Measurements from ENCODE around the gene EXOC3L2. TPM values are rescaled to one million over a fixed set of nuclear protein-coding genes. Genes with fewer than 3 reads are reported as not detected.

The EXOC3L2 gene
- total and polyA plus RNA-seq, 4 donors, result 0.50 to 13.9 (median 5.7) TPM

DNA sequence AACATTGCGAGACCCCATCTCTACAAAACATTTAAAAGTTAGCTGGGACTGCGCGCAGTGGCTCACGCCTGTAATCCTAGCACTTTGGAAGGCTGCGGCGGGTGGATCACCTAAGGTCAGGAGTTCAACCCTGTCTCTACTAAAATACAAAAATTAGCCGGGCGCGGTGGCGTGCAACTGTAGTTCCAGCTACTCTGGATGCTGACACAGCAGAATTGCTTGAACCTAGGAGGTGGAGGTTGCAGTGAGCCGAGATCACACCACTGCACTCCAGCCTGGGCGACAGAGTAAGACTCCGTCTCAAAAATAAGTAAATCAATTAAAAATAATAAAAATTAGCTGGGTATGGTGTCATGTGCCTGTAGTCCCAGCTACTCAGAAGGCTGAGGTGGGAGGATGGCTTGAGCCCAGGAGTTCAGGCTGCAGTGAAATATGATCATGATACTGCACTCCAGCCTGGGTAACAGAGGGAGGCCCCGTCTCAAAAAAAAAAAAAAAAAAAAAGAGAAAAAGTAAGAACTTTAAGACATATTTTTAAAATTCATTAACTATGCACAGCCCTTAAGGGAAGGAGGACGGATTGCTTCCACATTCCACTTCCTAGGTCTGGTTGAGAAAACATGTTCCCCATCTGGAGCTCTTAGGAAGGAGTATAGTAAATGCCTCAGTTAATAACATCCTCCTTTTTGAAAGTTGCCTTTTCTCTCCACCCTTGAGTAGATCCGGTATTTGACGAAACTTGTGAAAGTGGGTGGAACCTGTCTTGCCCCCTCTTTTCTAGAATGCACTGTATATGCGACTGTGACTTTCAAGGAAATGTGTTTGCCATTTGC lies 26.1 kb downstream of the EXOC3L2 start:
- no peaks in the 10 kb centered on the region for H3K27me3 ChIP-seq (ENCODE audit: control insufficient read depth in 1 of 2, insufficient read depth in 2 of 2, low read length in 1 of 2)
- DNase-seq, result no peak
- intact Hi-C loops (cut with DNase I), result no loop called here
- no peaks in the 10 kb centered on the region for H3K9me3 ChIP-seq (ENCODE audit: control insufficient read depth, low read length)
- H3K4me3 ChIP-seq (ENCODE audit: low read length in 2 of 2), result no peak overlapping the region
- no peak overlapping the region for H3K27ac ChIP-seq (ENCODE audit: low read depth in 1 of 2, low read length in 2 of 2)
- no peak for ATAC-seq (ENCODE audit: low FRiP score)
- no peaks in the 10 kb centered on the region for H3K4me1 ChIP-seq (ENCODE audit: control insufficient read depth in 1 of 2, insufficient read depth in 2 of 2, low read length in 2 of 2)
- H3K36me3 ChIP-seq (ENCODE audit: control insufficient read depth in 1 of 2, insufficient read depth in 2 of 2, low read length in 1 of 2), result no peaks in the 10 kb centered on the region
- 59% methylated on average over 18 of the region's 18 CpGs for WGBS, 2 donors

DNA sequence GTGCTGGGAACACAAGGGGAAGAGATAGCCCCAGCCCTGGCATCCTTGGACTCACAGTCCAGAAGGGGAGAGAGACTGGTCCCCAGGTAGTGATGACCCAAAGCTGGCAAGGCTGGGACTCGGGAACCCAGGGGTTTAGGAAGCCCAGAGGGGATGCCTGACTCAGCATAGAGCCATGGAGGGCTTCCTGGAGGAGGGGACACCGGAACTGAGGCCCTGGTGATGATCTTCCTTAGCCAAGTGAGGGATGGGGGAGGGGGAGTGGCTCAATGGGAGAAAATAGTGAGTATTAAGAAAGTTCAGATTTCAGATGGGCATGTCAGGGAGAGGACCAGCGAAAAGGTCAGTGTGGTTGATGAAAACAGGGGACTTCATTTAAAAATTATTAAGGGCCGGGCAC lies 26.8 kb downstream of the EXOC3L2 start:
- intact Hi-C loops (cut with DNase I), result no loop called here
- ATAC-seq (ENCODE audit: low FRiP score) (no peak), DNase-seq (no peak)
- 53 to 64% methylated on average over 4 of the region's 4 CpGs for WGBS, 2 donors
- Histone ChIP-seq H3K27me3 (ENCODE audit: control insufficient read depth in 1 of 2, insufficient read depth in 2 of 2, low read length in 1 of 2) (no peaks in the 10 kb centered on the region), H3K36me3 (ENCODE audit: control insufficient read depth in 1 of 2, insufficient read depth in 2 of 2, low read length in 1 of 2) (no peaks in the 10 kb centered on the region), H3K27ac (ENCODE audit: low read depth in 1 of 2, low read length in 2 of 2) (no peak overlapping the region), H3K4me3 (ENCODE audit: low read length in 2 of 2) (no peak overlapping the region), H3K4me1 (ENCODE audit: control insufficient read depth in 1 of 2, insufficient read depth in 2 of 2, low read length in 2 of 2) (no peaks in the 10 kb centered on the region), H3K9me3 (ENCODE audit: control insufficient read depth, low read length) (no peaks in the 10 kb centered on the region)

- ATAC-seq (ENCODE audit: low FRiP score), result no peak
These were observed 27.3 kb downstream of the EXOC3L2 start for GRCh38 chr19:45217957-45218334.

DNA sequence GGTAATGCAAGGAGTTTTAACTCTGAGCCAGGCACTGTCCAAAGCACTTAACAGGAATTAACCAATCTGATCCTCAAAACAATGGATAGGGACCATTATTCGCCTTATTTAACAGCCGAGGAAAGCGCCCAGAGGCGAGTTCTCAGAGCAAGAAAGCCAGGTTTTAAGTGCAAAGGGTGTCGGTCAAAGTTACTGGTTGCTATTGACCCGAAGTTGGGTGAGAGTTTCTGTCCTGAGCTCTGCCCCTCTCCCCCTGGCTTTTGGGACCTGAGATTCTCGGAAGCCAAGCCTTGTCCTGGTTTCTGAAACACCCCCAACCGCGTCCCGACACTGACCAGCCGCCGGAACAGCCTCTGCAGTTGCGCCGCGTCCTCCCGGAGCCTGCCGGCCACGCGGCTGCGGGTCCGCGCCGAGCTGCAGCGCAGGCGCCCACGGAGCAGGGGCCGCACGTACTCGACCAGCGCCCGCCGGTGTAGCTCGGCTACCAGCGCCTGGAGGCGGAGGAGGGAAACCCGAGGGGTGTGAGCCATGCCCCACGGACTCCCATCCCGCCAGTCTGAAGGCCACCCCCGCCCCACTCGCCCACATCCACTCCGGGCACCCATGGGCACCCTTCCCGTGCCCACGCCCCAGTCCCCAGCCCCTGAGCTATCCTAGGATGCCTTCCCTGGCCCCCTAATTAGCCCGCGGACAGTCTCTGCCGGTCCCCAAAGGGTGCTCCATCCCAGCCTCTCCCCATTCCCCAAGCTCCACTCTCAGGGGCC lies 27.8 kb downstream of the EXOC3L2 start:
- H3K27ac ChIP-seq (ENCODE audit: low read depth in 1 of 2, low read length in 2 of 2), result no peak overlapping the region
- no peaks in the 10 kb centered on the region for H3K36me3 ChIP-seq (ENCODE audit: control insufficient read depth in 1 of 2, insufficient read depth in 2 of 2, low read length in 1 of 2)
- no peaks in the 10 kb centered on the region for H3K4me1 ChIP-seq (ENCODE audit: control insufficient read depth in 1 of 2, insufficient read depth in 2 of 2, low read length in 2 of 2)
- H3K4me3 ChIP-seq (ENCODE audit: low read length in 2 of 2), result no peak overlapping the region
- DNase-seq (peak in 1 of 2 donors; percentile 76), ATAC-seq (ENCODE audit: low FRiP score) (no peak)
- no peaks in the 10 kb centered on the region for H3K27me3 ChIP-seq (ENCODE audit: control insufficient read depth in 1 of 2, insufficient read depth in 2 of 2, low read length in 1 of 2)
- intact Hi-C loops (cut with DNase I), result no loop called here
- WGBS, 2 donors, result 7% methylated on average over 42 to 46 of the region's 46 CpGs
- no peaks in the 10 kb centered on the region for H3K9me3 ChIP-seq (ENCODE audit: control insufficient read depth, low read length)

More at GRCh38 chr19:45217957-45218334, 27.3 kb downstream of the EXOC3L2 start:
- intact Hi-C loops (cut with DNase I), result no loop called here
- 26 to 31% methylated on average over 14 of the region's 14 CpGs for WGBS, 2 donors
- H3K36me3 ChIP-seq (ENCODE audit: control insufficient read depth in 1 of 2, insufficient read depth in 2 of 2, low read length in 1 of 2), result no peaks in the 10 kb centered on the region
- H3K27me3 ChIP-seq (ENCODE audit: control insufficient read depth in 1 of 2, insufficient read depth in 2 of 2, low read length in 1 of 2), result no peaks in the 10 kb centered on the region
- H3K9me3 ChIP-seq (ENCODE audit: control insufficient read depth, low read length), result no peaks in the 10 kb centered on the region
- no peaks in the 10 kb centered on the region for H3K4me1 ChIP-seq (ENCODE audit: control insufficient read depth in 1 of 2, insufficient read depth in 2 of 2, low read length in 2 of 2)
- DNase-seq, result no peak
- no peak overlapping the region for H3K4me3 ChIP-seq (ENCODE audit: low read length in 2 of 2)
- no peak overlapping the region for H3K27ac ChIP-seq (ENCODE audit: low read depth in 1 of 2, low read length in 2 of 2)

DNA sequence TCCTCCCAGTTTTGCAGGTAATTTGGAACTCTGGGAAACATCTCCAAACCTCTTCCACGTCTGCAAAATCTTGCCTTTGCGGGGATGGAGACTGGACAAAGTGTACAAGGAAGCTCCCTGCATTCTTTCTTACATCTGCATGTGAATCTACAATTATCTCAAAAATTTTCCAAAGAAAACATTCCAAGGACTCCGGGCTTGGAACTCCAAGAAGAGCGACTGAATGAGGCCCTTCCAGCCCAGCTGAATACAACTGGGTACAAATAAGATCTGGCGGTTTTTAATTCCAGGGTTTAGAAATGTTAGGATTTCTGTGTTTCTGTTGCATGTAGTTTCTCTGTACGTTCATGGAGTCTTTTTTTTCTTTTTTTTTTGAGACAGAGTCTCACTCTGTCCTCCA lies 28.5 kb downstream of the EXOC3L2 start:
- WGBS, 2 donors, result 38 to 40% methylated on average over 6 of the region's 6 CpGs
- no peaks in the 10 kb centered on the region for H3K27me3 ChIP-seq (ENCODE audit: control insufficient read depth in 1 of 2, insufficient read depth in 2 of 2, low read length in 1 of 2)
- no peak overlapping the region for H3K27ac ChIP-seq (ENCODE audit: low read depth in 1 of 2, low read length in 2 of 2)
- intact Hi-C loops (cut with DNase I), result no loop called here
- H3K4me1 ChIP-seq (ENCODE audit: control insufficient read depth in 1 of 2, insufficient read depth in 2 of 2, low read length in 2 of 2), result no peaks in the 10 kb centered on the region
- H3K4me3 ChIP-seq (ENCODE audit: low read length in 2 of 2), result no peak overlapping the region
- no peak for DNase-seq
- no peaks in the 10 kb centered on the region for H3K36me3 ChIP-seq (ENCODE audit: control insufficient read depth in 1 of 2, insufficient read depth in 2 of 2, low read length in 1 of 2)
- no peaks in the 10 kb centered on the region for H3K9me3 ChIP-seq (ENCODE audit: control insufficient read depth, low read length)
- ATAC-seq (ENCODE audit: low FRiP score), result no peak

- Histone ChIP-seq H3K27ac (ENCODE audit: low read depth in 1 of 2, low read length in 2 of 2) (no peak overlapping the region), H3K36me3 (ENCODE audit: control insufficient read depth in 1 of 2, insufficient read depth in 2 of 2, low read length in 1 of 2) (no peaks in the 10 kb centered on the region), H3K4me1 (ENCODE audit: control insufficient read depth in 1 of 2, insufficient read depth in 2 of 2, low read length in 2 of 2) (no peaks in the 10 kb centered on the region), H3K4me3 (ENCODE audit: low read length in 2 of 2) (no peak overlapping the region), H3K27me3 (ENCODE audit: control insufficient read depth in 1 of 2, insufficient read depth in 2 of 2, low read length in 1 of 2) (no peaks in the 10 kb centered on the region), H3K9me3 (ENCODE audit: control insufficient read depth, low read length) (no peaks in the 10 kb centered on the region)
- intact Hi-C loops (cut with DNase I), result no loop called here
- ATAC-seq (ENCODE audit: low FRiP score) (no peak), DNase-seq (peak in 1 of 2 donors; percentile 76)
- WGBS, 2 donors, result 9 to 11% methylated on average over 35 of the region's 35 CpGs
These were observed 29.6 kb downstream of the EXOC3L2 start for GRCh38 chr19:45215391-45216191.

DNA sequence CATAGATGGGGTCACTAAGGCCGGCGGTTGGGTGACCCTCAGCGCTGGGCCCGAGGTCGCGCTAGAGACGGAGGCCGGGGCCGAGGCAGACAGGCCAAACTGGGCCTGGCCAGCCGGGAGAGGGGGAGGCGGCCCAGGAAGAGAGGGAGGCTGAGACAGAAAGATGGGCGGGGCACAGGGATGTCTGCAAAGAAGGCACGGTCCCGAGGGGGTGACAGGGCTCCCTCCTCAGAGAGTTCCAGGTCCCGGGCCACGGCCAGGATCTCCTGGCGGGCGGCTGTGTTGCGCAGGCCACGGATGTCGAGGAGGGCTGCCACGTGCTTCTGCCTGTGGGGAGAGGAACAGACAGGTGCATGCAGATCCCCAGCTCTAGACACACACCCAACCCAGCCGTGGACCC lies 32.2 kb downstream of the EXOC3L2 start:
- no peaks in the 10 kb centered on the region for H3K9me3 ChIP-seq (ENCODE audit: control insufficient read depth, low read length)
- 88 to 92% methylated on average over 21 to 23 of the region's 23 CpGs for WGBS, 2 donors
- no peak overlapping the region for H3K4me3 ChIP-seq (ENCODE audit: low read length in 2 of 2)
- no peaks in the 10 kb centered on the region for H3K4me1 ChIP-seq (ENCODE audit: control insufficient read depth in 1 of 2, insufficient read depth in 2 of 2, low read length in 2 of 2)
- DNase-seq, result no peak
- no peaks in the 10 kb centered on the region for H3K27me3 ChIP-seq (ENCODE audit: control insufficient read depth in 1 of 2, insufficient read depth in 2 of 2, low read length in 1 of 2)
- no peak for ATAC-seq (ENCODE audit: low FRiP score)
- no peak overlapping the region for H3K27ac ChIP-seq (ENCODE audit: low read depth in 1 of 2, low read length in 2 of 2)
- no peaks in the 10 kb centered on the region for H3K36me3 ChIP-seq (ENCODE audit: control insufficient read depth in 1 of 2, insufficient read depth in 2 of 2, low read length in 1 of 2)
- intact Hi-C loops (cut with DNase I), result no loop called here

GRCh38 chr19:45211751-45212381 lies 33.3 kb downstream of the EXOC3L2 start:
- intact Hi-C loops (cut with DNase I), result no loop called here
- Histone ChIP-seq H3K9me3 (ENCODE audit: control insufficient read depth, low read length) (no peaks in the 10 kb centered on the region), H3K27ac (ENCODE audit: low read depth in 1 of 2, low read length in 2 of 2) (no peak overlapping the region), H3K36me3 (ENCODE audit: control insufficient read depth in 1 of 2, insufficient read depth in 2 of 2, low read length in 1 of 2) (no peaks in the 10 kb centered on the region), H3K4me1 (ENCODE audit: control insufficient read depth in 1 of 2, insufficient read depth in 2 of 2, low read length in 2 of 2) (no peaks in the 10 kb centered on the region), H3K27me3 (ENCODE audit: control insufficient read depth in 1 of 2, insufficient read depth in 2 of 2, low read length in 1 of 2) (no peaks in the 10 kb centered on the region), H3K4me3 (ENCODE audit: low read length in 2 of 2) (no peak overlapping the region)
- ATAC-seq (ENCODE audit: low FRiP score) (peak; percentile 73), DNase-seq (peak in 1 of 2 donors; percentile 80)
- 24 to 28% methylated on average over 16 to 17 of the region's 17 CpGs for WGBS, 2 donors
